ENCODE measurements around the gene CACNA1D. TPM values are rescaled to one million over a fixed set of nuclear protein-coding genes. Genes with fewer than 3 reads are reported as not detected.

Gene CACNA1D
- total and polyA plus RNA-seq, 12 donors = 0.04 to 1.9 (median 0.49) TPM

- 59 to 68% methylated on average over 2 of the region's 2 CpGs for WGBS, 2 donors
- Histone ChIP-seq H3K9me3 (no peaks in the 10 kb centered on the region), H3K36me3 (no peaks in the 10 kb centered on the region), H3K4me3 (no peak overlapping the region), H3K4me1 (peaks cover 5 to 25% (median 18%) of the 10 kb centered on the region in 9 donors), H3K27ac (no peak overlapping the region), H3K27me3 (peaks cover 0 to 74% (median 55%) of the 10 kb centered on the region in 7 donors)
- intact Hi-C loops (cut with DNase I) = no loop called here
- DNase-seq (no peak), ATAC-seq (no peak)
- TF ChIP-seq CTCF (IDR thresholded peaks at IDR 0.05) = no peak
Measured at GRCh38 chr3:53496392-53496670, 1.9 kb downstream of the CACNA1D start.

GRCh38 chr3:53496984-53497383 is 2.6 kb downstream of the CACNA1D start:
- Histone ChIP-seq H3K9me3 (no peaks in the 10 kb centered on the region), H3K27me3 (peaks cover 0 to 70% (median 53%) of the 10 kb centered on the region in 7 donors), H3K4me1 (peaks cover 5 to 25% (median 18%) of the 10 kb centered on the region in 9 donors), H3K36me3 (no peaks in the 10 kb centered on the region), H3K4me3 (no peak overlapping the region), H3K27ac (no peak overlapping the region)
- no peak for DNase-seq
- no peak for ATAC-seq
- 59 to 76% methylated on average over 5 of the region's 5 CpGs for WGBS, 2 donors
- intact Hi-C loops (cut with DNase I) = no loop called here
- TF ChIP-seq CTCF (IDR thresholded peaks at IDR 0.05) = no peak

- WGBS, 2 donors = 81 to 86% methylated on average over 8 of the region's 8 CpGs
- Histone ChIP-seq H3K36me3 (no peaks in the 10 kb centered on the region), H3K4me1 (peaks cover 1 to 16% (median 13%) of the 10 kb centered on the region in 9 donors), H3K9me3 (no peaks in the 10 kb centered on the region), H3K27ac (no peak overlapping the region), H3K27me3 (peaks cover 0 to 64% (median 43%) of the 10 kb centered on the region in 7 donors), H3K4me3 (no peak overlapping the region)
- TF ChIP-seq CTCF (IDR thresholded peaks at IDR 0.05) = no peak
- intact Hi-C loops (cut with DNase I) = no loop called here
- DNase-seq (no peak), ATAC-seq (no peak)
Measured at GRCh38 chr3:53498806-53499641, 4.6 kb downstream of the CACNA1D start.

- intact Hi-C loops (cut with DNase I) = no loop called here
- 81 to 92% methylated on average over 7 of the region's 7 CpGs for WGBS, 2 donors
- Histone ChIP-seq H3K9me3 (no peaks in the 10 kb centered on the region), H3K36me3 (no peaks in the 10 kb centered on the region), H3K4me1 (peaks cover 0 to 9% (median 6%) of the 10 kb centered on the region in 9 donors), H3K4me3 (no peak overlapping the region), H3K27ac (no peak overlapping the region), H3K27me3 (peaks cover 0 to 59% (median 36%) of the 10 kb centered on the region in 7 donors)
- TF ChIP-seq CTCF (IDR thresholded peaks at IDR 0.05) = no peak
- ATAC-seq (no peak), DNase-seq (no peak)
Measured at GRCh38 chr3:53500165-53500777, 5.9 kb downstream of the CACNA1D start.
